ENCODE data around the gene PTPRM.

The PTPRM gene

DNA sequence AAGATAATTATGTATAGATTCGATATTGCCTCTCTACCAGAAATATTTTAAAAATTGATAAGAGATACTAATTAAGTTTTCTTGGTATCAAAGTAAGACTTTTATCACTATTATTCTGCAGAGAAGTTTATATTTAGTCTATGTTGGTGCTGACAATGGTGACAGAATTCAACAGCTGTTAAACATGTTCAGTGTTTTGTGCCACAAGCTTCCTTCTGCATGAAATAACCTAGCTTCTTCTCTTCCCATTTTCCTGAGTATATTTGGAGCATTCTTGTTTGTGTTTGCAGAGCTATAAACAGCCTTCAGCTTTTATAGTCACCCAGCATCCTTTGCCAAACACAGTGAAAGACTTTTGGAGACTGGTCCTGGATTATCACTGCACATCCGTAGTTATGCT, 812.9 kb downstream of the PTPRM start:
- TF ChIP-seq, protein P1, sequence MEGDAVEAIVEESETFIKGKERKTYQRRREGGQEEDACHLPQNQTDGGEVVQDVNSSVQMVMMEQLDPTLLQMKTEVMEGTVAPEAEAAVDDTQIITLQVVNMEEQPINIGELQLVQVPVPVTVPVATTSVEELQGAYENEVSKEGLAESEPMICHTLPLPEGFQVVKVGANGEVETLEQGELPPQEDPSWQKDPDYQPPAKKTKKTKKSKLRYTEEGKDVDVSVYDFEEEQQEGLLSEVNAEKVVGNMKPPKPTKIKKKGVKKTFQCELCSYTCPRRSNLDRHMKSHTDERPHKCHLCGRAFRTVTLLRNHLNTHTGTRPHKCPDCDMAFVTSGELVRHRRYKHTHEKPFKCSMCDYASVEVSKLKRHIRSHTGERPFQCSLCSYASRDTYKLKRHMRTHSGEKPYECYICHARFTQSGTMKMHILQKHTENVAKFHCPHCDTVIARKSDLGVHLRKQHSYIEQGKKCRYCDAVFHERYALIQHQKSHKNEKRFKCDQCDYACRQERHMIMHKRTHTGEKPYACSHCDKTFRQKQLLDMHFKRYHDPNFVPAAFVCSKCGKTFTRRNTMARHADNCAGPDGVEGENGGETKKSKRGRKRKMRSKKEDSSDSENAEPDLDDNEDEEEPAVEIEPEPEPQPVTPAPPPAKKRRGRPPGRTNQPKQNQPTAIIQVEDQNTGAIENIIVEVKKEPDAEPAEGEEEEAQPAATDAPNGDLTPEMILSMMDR (conservative IDR thresholded peaks at IDR 0.05; ENCODE audit: low read depth) = no peak
- DNase-seq (ENCODE audit: low spot score) = no peak

DNA sequence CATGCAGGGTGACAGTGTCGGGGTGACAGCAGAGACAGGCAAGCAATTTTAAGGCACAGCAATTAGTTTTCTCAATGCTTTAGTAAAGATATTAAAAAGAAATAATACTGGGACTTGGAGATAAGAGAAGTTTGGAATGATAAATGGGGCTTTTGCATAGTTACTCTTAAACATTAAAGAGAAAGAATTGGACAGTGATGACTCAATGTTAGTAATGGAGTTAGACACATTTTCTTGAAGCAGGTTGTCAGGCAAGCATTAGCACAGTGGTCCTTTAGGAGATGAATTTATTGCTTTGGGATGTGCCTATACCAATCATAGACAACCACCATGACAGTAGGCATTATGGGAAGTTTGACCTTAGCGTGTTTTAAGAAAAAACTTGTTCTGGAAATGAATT, 813.8 kb downstream of the PTPRM start:
- TF ChIP-seq, protein P1 (conservative IDR thresholded peaks at IDR 0.05; ENCODE audit: low read depth) = no peak
- DNase-seq (ENCODE audit: low spot score) = no peak
- ChIA-PET CTCF (no interaction called here), POLR2A (ENCODE audit: low non-redundant PET) (no interaction called here)
- no peak overlapping the region for H3K27ac ChIP-seq

More for the DNA sequence above, 812.9 kb downstream of the PTPRM start:
- ChIA-PET POLR2A (ENCODE audit: low non-redundant PET) (no interaction called here), CTCF (no interaction called here)
- H3K27ac ChIP-seq = no peak overlapping the region

DNA sequence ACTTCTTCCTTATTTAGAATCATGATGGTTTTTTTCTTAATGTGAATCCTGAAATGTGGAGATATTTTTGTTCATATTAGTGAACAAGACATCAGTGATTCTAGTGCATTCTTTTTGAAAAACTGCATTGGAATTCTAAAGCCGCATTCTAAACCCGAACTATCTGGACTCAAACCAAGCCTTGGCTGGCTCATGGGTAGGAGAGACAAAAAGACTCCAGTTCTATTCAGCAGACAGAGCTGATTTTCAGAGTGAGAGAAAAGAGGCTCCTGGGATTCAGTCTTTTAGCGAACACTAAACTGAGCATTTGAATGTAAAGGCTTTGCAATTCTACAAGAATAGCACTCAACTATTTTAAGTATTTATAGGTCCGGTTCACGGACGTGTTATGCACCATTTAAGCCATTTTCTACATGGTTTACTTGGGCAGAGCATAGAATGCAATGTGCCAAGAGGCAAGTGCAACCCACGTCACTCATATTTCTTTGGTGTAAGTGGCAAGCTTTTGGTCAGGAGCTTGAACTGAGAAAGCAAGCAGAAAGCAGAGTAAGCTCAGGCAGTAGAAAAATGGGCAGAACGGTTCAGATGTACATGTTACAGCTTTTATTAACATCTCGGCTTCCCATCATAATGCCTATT, 814.8 kb downstream of the PTPRM start:
- ChIA-PET CTCF (interaction anchor here (0.6 to 0.7 kb wide), 2 partner anchors 8 to 89 kb away, joined by 3 to 4 read pairs; no protein-coding TSS in a partner anchor), POLR2A (ENCODE audit: low non-redundant PET) (no interaction called here)
- DNase-seq (ENCODE audit: low spot score) = no peak
- TF ChIP-seq, protein P1 (conservative IDR thresholded peaks at IDR 0.05; ENCODE audit: low read depth) = no peak
- no peak overlapping the region for H3K27ac ChIP-seq

DNA sequence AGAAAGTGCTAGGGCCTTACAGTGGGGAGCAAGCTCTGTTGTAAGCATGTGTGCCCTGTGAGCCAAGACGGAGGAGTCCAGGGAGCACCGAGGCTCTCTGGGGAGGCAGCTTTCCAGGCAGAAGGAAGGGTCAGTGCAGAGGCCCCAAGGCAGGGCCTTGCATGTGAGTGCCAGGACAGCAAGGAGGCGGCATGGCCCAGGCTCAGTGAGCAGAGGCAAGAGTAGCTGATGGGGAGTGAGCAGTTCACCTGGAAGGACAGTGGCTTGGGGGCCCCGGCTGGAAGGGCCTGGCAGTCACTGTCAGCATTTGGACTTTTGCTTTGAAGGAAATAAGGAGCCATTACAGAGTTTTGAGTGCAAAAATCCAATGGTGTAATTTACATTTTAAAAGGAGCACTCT, 818.3 kb downstream of the PTPRM start:
- POLR2A ChIA-PET (ENCODE audit: low non-redundant PET) = no interaction called here
- DNase-seq (ENCODE audit: low spot score) = no peak
- no peak overlapping the region for H3K27ac ChIP-seq
- TF ChIP-seq, protein P1 (conservative IDR thresholded peaks at IDR 0.05; ENCODE audit: low read depth) = no peak
- CTCF ChIA-PET = no interaction called here

DNA sequence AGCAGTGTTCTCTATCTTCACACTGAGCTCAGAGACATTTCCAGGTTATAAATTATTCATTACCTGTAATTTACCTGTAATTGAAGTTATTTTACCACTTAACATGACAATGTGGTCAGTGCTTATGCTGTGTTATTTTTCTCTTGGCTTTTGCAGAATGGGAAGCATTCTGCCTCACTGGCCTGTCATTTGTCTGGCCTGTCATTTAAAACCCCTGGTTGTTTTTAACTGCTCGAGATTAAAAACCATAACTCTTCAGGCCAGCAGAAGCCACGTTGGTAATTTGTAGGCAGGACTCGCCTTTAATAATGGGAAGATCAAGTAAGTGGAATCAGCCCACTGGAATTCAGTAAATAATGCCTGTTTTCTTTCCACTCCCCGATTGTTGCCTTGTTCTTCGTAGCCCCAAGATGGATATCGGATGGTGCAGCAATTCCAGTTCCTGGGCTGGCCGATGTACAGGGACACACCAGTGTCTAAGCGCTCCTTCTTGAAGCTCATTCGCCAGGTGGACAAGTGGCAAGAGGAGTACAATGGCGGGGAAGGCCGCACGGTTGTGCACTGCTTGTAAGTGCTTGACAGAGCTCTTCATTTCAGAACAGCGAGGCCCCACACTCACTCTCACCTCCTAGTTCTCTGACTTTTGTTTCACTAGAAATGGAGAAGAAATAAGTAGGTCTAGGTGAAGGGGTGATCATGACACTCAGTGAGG, 819.7 kb downstream of the PTPRM start:
- POLR2A ChIA-PET (ENCODE audit: low non-redundant PET) = no interaction called here
- TF ChIP-seq, protein P1 (conservative IDR thresholded peaks at IDR 0.05; ENCODE audit: low read depth) = no peak
- CTCF ChIA-PET = no interaction called here
- H3K27ac ChIP-seq = no peak overlapping the region
- DNase-seq (ENCODE audit: low spot score) = no peak

DNA sequence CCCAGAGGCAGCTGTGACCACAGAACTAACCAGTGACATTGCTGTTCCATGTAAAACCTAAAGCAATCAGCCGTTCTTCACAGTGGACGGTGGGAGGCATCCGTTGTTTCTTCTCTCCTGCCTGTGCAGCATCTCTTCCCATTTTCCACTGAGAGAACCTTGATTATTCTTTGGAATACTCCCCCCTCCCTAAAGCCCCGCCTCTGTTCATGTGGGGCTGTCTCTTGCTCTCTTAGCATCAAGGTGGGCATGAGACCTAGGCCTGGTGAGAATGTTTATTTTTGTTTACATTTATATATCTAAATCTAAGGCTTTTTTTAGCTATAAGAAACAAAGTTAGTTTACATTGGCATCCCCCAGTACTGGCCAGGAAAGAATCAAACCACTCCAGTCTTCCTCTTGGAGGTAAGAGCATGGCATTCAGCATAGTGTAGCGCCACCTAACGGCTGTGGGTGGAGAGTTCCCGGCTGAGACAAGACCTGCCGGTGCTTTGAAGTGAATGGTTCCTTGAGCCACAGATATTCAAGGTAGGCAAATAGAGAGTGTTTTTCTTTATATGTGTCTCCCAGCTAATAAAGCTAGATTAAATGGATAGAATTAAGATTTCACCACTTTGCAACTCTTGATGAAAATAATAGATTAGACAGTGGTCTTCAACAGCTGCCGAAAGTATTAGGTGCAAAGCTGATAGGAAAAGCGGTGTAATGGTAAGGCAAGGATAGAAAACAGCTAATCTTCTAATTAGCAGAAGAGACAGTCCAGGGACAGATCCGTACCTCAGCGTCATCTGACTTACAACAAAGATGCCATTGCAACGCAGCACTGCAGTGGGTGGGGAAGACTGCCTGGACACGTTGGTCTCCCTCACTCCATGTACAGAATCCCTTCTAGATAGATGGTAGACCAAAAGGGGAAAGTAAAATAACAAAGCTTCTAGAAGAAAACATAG, 822.5 kb downstream of the PTPRM start:
- ChIA-PET CTCF (interaction anchor here (0.6 to 1.6 kb wide), 14 partner anchors 8 to 770 kb away, joined by 3 to 6 read pairs (median 4); no protein-coding TSS in a partner anchor), POLR2A (ENCODE audit: low non-redundant PET) (no interaction called here)
- TF ChIP-seq, protein P1 (conservative IDR thresholded peaks at IDR 0.05; ENCODE audit: low read depth) = peak; percentile 80
- H3K27ac ChIP-seq = no peak overlapping the region
- peak; percentile 70 for DNase-seq (ENCODE audit: low spot score)

Measured in RWPE1 (cell line).